Osteocyte (in vitro differentiated cells): Measurements from ENCODE around the gene ATG10. TPM values are rescaled to one million over a fixed set of nuclear protein-coding genes. Genes with fewer than 3 reads are reported as not detected.

Source experiments
- DNase-seq: peaks from one replicate; pipeline ENCODE4 v3.0.0; 2021; ENCODE audit warnings: mixed read lengths; ENCODE audit not compliant: unreplicated experiment; ENCODE audit errors: extremely low spot score
- H3K27ac Mint-ChIP-seq: one replicate; pipeline ENCODE4 v1.8.0; 2021; ENCODE audit warnings: mild to moderate bottlenecking, mixed read lengths; ENCODE audit not compliant: unreplicated experiment
- H3K27me3 Mint-ChIP-seq: one replicate; pipeline ENCODE4 v1.8.0; 2021; ENCODE audit warnings: mixed read lengths; ENCODE audit not compliant: unreplicated experiment
- H3K36me3 Mint-ChIP-seq: one replicate; pipeline ENCODE4 v1.8.0; 2021; ENCODE audit warnings: mixed read lengths; ENCODE audit not compliant: unreplicated experiment
- H3K4me1 Mint-ChIP-seq: one replicate; pipeline ENCODE4 v1.8.0; 2021; ENCODE audit warnings: mixed read lengths; ENCODE audit not compliant: unreplicated experiment
- H3K4me3 Mint-ChIP-seq: one replicate; pipeline ENCODE4 v1.8.0; 2021; ENCODE audit warnings: mild to moderate bottlenecking, moderate library complexity, mixed read lengths; ENCODE audit not compliant: unreplicated experiment
- H3K9me3 Mint-ChIP-seq: one replicate; pipeline ENCODE4 v1.8.0; 2021; ENCODE audit warnings: mixed read lengths; ENCODE audit not compliant: unreplicated experiment
- CTCF ChIP-seq: fragments of 200-600 bp; sonication (generic); IDR thresholded peaks from 2 replicates; pipeline ENCODE4 v1.5.0; 2021; ENCODE audit warnings: antibody characterized with exemption, mild to moderate bottlenecking, moderate library complexity
- total RNA-seq: library from RNA; stranded (reverse); gene quantifications from 2 replicates; pipeline ENCODE4 v1.2.1, GENCODE V29; 2021

Gene ATG10
- total RNA-seq, 1 donor from 2014 or later = 8.3 TPM

GRCh38 chr5:81936066-81936465 lies 35.8 kb upstream of the ATG10 start:
- TF ChIP-seq CTCF = no peak
- Mint-ChIP-seq H3K4me1 (no peaks in the 10 kb centered on the region), H3K27me3 (peaks cover 6% of the 10 kb centered on the region), H3K4me3 (no peak overlapping the region), H3K36me3 (no peaks in the 10 kb centered on the region), H3K9me3 (peaks cover 6% of the 10 kb centered on the region), H3K27ac (no peak overlapping the region)
- no peak for DNase-seq

GRCh38 chr5:81936750-81937149 lies 35.1 kb upstream of the ATG10 start:
- Mint-ChIP-seq H3K4me3 (no peak overlapping the region), H3K36me3 (no peaks in the 10 kb centered on the region), H3K27ac (no peak overlapping the region), H3K4me1 (no peaks in the 10 kb centered on the region), H3K27me3 (peaks cover 6% of the 10 kb centered on the region), H3K9me3 (peaks cover 12% of the 10 kb centered on the region)
- TF ChIP-seq CTCF = no peak
- no peak for DNase-seq

- H3K27ac Mint-ChIP-seq = no peak overlapping the region
- H3K36me3 Mint-ChIP-seq = no peaks in the 10 kb centered on the region
- no peak for DNase-seq
- H3K27me3 Mint-ChIP-seq = no peaks in the 10 kb centered on the region
- no peak overlapping the region for H3K4me3 Mint-ChIP-seq
- TF ChIP-seq CTCF = no peak
- H3K9me3 Mint-ChIP-seq = peaks cover 21% of the 10 kb centered on the region
- H3K4me1 Mint-ChIP-seq = no peaks in the 10 kb centered on the region
These were observed 29.1 kb upstream of the ATG10 start for GRCh38 chr5:81942746-81943145.

- no peak overlapping the region for H3K27ac Mint-ChIP-seq
- no peaks in the 10 kb centered on the region for H3K27me3 Mint-ChIP-seq
- TF ChIP-seq CTCF = no peak
- no peaks in the 10 kb centered on the region for H3K36me3 Mint-ChIP-seq
- peaks cover 2% of the 10 kb centered on the region for H3K9me3 Mint-ChIP-seq
- no peaks in the 10 kb centered on the region for H3K4me1 Mint-ChIP-seq
- no peak overlapping the region for H3K4me3 Mint-ChIP-seq
- no peak for DNase-seq
These were observed 23.5 kb upstream of the ATG10 start for GRCh38 chr5:81948349-81948748.

GRCh38 chr5:81949462-81949861 lies 22.4 kb upstream of the ATG10 start:
- H3K36me3 Mint-ChIP-seq = no peaks in the 10 kb centered on the region
- no peak for TF ChIP-seq CTCF
- no peak overlapping the region for H3K4me3 Mint-ChIP-seq
- no peaks in the 10 kb centered on the region for H3K27me3 Mint-ChIP-seq
- H3K4me1 Mint-ChIP-seq = no peaks in the 10 kb centered on the region
- H3K27ac Mint-ChIP-seq = no peak overlapping the region
- no peaks in the 10 kb centered on the region for H3K9me3 Mint-ChIP-seq
- no peak for DNase-seq
